KMS-11 (cell line): Measurements from ENCODE around the gene TP53INP2.

Experiments
- H2AFZ ChIP-seq: fragments of 200-600 bp; sonication (generic); 2 replicates; pipeline ENCODE4 v1.6.1; 2016; ENCODE audit warnings: antibody characterized with exemption, mixed run types, low read depth
- H3K27ac ChIP-seq: fragments of 200-600 bp; sonication (generic); 2 replicates; pipeline ENCODE4 v1.6.1; 2016; ENCODE audit warnings: mild to moderate bottlenecking, mixed run types
- H3K27me3 ChIP-seq: fragments of 200-600 bp; sonication (generic); 2 replicates; pipeline ENCODE4 v1.6.1; 2017; ENCODE audit warnings: mild to moderate bottlenecking, low read depth, mixed run types, moderate library complexity; ENCODE audit not compliant: insufficient read depth
- H3K36me3 ChIP-seq: fragments of 200-600 bp; sonication (generic); 2 replicates; pipeline ENCODE4 v1.6.1; 2017; ENCODE audit warnings: mild to moderate bottlenecking, mixed run types; ENCODE audit not compliant: insufficient read depth
- H3K4me1 ChIP-seq: fragments of 200-600 bp; sonication (generic); 2 replicates; pipeline ENCODE4 v1.6.1; 2016; ENCODE audit warnings: mild to moderate bottlenecking, low read depth, mixed run types; ENCODE audit not compliant: poor library complexity, severe bottlenecking
- H3K4me2 ChIP-seq: fragments of 200-600 bp; sonication (generic); 2 replicates; pipeline ENCODE4 v1.7.0; 2016; ENCODE audit warnings: mild to moderate bottlenecking, mixed run types
- H3K4me3 ChIP-seq: fragments of 200-600 bp; sonication (generic); IDR thresholded peaks from 2 replicates; pipeline ENCODE4 v1.6.1; 2017; ENCODE audit warnings: low read depth, low read length, mixed read lengths; ENCODE audit not compliant: insufficient read depth
- H3K79me2 ChIP-seq: fragments of 200-600 bp; sonication (generic); 2 replicates; pipeline ENCODE4 v1.6.1; 2016; ENCODE audit warnings: low read depth, mixed run types; ENCODE audit not compliant: insufficient read depth
- H3K9ac ChIP-seq: fragments of 200-600 bp; sonication (generic); 2 replicates; pipeline ENCODE4 v1.6.1; 2016; ENCODE audit warnings: mild to moderate bottlenecking, mixed run types
- H4K20me1 ChIP-seq: fragments of 200-600 bp; sonication (generic); 2 replicates; pipeline ENCODE4 v1.6.1; 2016; ENCODE audit warnings: mild to moderate bottlenecking, mixed run types; ENCODE audit not compliant: insufficient read depth
- CTCF ChIP-seq: fragments of 200-600 bp; sonication (generic); conservative IDR thresholded peaks from 2 replicates; pipeline ENCODE4 v1.6.1; 2017; ENCODE audit warnings: low read depth, mild to moderate bottlenecking, antibody characterized with exemption, low read length, moderate library complexity, mixed read lengths

Gene TP53INP2

DNA sequence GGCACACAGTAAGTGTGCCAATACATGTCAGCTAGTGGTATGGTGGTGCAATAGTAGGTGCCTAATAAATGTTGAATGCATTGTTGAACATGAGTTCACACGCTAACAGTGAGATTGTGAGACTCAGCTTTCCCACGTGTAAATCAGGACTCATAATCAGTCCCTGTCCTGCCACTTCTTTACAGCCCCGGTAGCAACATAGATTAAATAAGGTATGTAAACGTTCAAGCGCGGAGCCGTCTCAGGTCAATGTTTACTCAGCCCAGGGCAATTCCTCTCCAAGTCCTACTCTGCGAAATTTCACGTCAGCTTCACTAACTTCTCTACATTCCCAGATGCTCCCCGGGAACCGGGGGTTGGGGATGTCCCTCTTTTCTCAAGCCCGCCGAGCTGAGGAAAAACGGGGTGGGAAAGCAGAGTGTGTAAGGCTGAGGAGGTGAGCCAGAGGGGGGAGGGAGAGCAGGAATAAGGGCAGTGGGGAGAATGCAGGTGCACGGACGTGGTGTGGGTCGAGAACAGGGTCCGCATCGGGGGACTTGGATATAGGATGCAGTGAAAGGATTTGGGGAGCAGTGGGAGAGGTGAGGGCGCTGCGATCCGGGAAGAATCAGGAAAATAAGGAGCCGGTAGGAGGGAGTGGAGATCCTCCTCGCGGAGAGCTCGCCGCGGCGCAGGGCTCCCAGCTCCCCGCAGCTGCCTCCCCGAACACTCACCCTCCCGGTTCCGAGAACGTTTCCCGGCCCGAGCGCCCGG lies 544 bp upstream of the TP53INP2 start:
- no peaks in the 10 kb centered on the region for H4K20me1 ChIP-seq
- H3K4me2 ChIP-seq = peak overlapping the region; percentile 92
- no peaks in the 10 kb centered on the region for H3K79me2 ChIP-seq
- H3K36me3 ChIP-seq = no peaks in the 10 kb centered on the region
- peaks cover 30% of the 10 kb centered on the region for H3K4me1 ChIP-seq
- H3K27ac ChIP-seq = peak overlapping the region; percentile 74
- peak overlapping the region; percentile 34 for H3K4me3 ChIP-seq
- TF ChIP-seq CTCF = no peak
- no peaks in the 10 kb centered on the region for H3K27me3 ChIP-seq
- peak overlapping the region; percentile 91 for H3K9ac ChIP-seq
- peak overlapping the region; percentile 99 for H2AFZ ChIP-seq

- Histone ChIP-seq H3K79me2 (no peaks in the 10 kb centered on the region), H2AFZ (peak overlapping the region; percentile 99), H3K9ac (peak overlapping the region; percentile 91), H4K20me1 (no peaks in the 10 kb centered on the region), H3K27ac (peak overlapping the region; percentile 74), H3K36me3 (no peaks in the 10 kb centered on the region), H3K4me1 (peaks cover 30% of the 10 kb centered on the region), H3K27me3 (no peaks in the 10 kb centered on the region), H3K4me2 (peak overlapping the region; percentile 92), H3K4me3 (no peak overlapping the region)
- no peak for TF ChIP-seq CTCF
These were observed 858 bp downstream of the TP53INP2 start for GRCh38 chr20:34705008-34705396.

DNA sequence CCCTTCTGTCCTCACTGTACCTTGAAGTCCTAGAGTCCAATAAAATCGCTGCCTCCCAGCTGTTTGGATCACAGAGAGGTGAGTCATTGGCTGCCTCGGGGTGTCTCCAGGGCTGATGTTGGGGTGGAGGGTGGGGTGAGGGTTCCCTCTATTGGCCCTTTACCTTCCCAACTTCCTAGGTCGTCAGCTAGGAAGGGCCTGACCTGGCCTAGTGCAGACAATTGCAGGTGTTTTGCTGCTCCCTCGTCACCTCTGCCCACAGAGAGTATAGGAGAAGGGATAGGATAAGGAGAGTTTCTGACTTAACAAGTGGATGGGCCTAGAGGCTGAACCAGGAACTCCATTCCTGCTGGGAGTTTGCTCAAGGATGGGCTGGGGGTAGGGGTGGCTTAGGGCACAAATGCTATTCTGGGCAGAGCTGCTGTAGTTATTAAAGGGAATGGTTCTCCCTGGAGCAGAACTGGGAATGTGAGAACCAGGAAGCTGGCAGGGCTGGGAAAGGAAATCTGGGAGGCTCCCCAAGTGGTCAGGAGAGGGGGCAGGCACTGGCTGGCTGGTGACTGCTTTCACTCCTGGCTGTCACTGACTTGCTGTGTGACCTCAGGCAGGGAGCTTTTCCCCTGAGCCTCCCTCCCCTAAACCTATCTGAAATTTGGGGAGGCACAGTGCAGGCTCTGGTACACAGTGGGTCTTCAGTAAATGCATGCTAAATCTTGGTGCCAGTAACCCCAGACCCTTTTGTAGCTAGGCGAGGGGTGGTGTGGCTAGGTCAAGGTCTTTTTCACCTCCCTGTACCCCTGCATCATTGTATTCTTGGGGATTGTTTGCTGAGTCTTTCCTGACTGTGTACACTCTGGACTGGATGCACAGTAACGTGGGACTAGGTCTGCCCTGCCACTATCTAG lies 1.5 kb downstream of the TP53INP2 start:
- H3K4me3 ChIP-seq = no peak overlapping the region
- no peaks in the 10 kb centered on the region for H3K79me2 ChIP-seq
- H4K20me1 ChIP-seq = no peaks in the 10 kb centered on the region
- peak overlapping the region; percentile 92; the same call in 1 of the 2 replicates for H3K4me2 ChIP-seq
- no peaks in the 10 kb centered on the region for H3K36me3 ChIP-seq
- 0 out of 2 replicates have a peak, but pooled peaks have one; percentile 7 for TF ChIP-seq CTCF
- no peak overlapping the region for H3K27ac ChIP-seq
- no peak overlapping the region; the same call in 1 of the 2 replicates for H3K9ac ChIP-seq
- H3K4me1 ChIP-seq = peaks cover 34% of the 10 kb centered on the region
- H2AFZ ChIP-seq = peak overlapping the region; percentile 99
- no peaks in the 10 kb centered on the region for H3K27me3 ChIP-seq

GRCh38 chr20:34706302-34706875 lies 2.2 kb downstream of the TP53INP2 start:
- no peaks in the 10 kb centered on the region for H4K20me1 ChIP-seq
- no peak for TF ChIP-seq CTCF
- no peak overlapping the region for H2AFZ ChIP-seq
- no peak overlapping the region for H3K9ac ChIP-seq
- H3K79me2 ChIP-seq = no peaks in the 10 kb centered on the region
- no peak overlapping the region for H3K4me3 ChIP-seq
- no peaks in the 10 kb centered on the region for H3K36me3 ChIP-seq
- H3K4me2 ChIP-seq = no peak overlapping the region
- peaks cover 35% of the 10 kb centered on the region for H3K4me1 ChIP-seq
- no peaks in the 10 kb centered on the region for H3K27me3 ChIP-seq
- no peak overlapping the region for H3K27ac ChIP-seq
